HCT116 (cell line): Measurements from ENCODE around the gene PAMR1.

Experiments used
- CEBPB ChIP-seq: IDR thresholded peaks from 2 replicates; pipeline ENCODE4 v1.6.1; 2012; ENCODE audit warnings: low read depth
- CTCF ChIP-seq, 3 experiments: fragments of 200-600 bp in 1 of 3; sonication (generic) in 1 of 3; IDR thresholded peaks in 2 of 3; conservative IDR thresholded peaks in 1 of 3; 2 replicates each; pipeline ENCODE4 v1.5.1; 2012 to 2017; ENCODE audit warnings: low read depth in 2 of 3, low read length in 2 of 3, antibody characterized with exemption in 1 of 3, borderline replicate concordance in 1 of 3, control low read depth in 1 of 3, mild to moderate bottlenecking in 1 of 3, mixed read lengths in 1 of 3, mixed run types in 1 of 3, moderate library complexity in 1 of 3; ENCODE audit not compliant: insufficient read depth in 1 of 3
- ELF1 ChIP-seq: IDR thresholded peaks from 2 replicates; pipeline ENCODE4 v1.6.1; 2012; ENCODE audit warnings: low read depth, borderline replicate concordance
- EZH2 ChIP-seq: fragments of 200-600 bp; sonication (generic); IDR thresholded peaks from 2 replicates; pipeline ENCODE4 v1.6.1; 2017; ENCODE audit warnings: antibody characterized with exemption, mixed run types
- EZH2phosphoT487 ChIP-seq: fragments of 200-600 bp; IDR thresholded peaks from 2 replicates; pipeline ENCODE4 v1.6.1; 2018; ENCODE audit warnings: antibody characterized with exemption, borderline replicate concordance
- POLR2A ChIP-seq: IDR thresholded peaks from 2 replicates; pipeline ENCODE4 v1.7.0; 2011; ENCODE audit warnings: borderline replicate concordance; ENCODE audit not compliant: insufficient read depth, insufficient read length; ENCODE audit errors: extremely low read depth
- POLR2AphosphoS5 ChIP-seq: IDR thresholded peaks from 2 replicates; pipeline ENCODE4 v1.6.1; 2011; ENCODE audit warnings: mild to moderate bottlenecking, low read depth, low read length, moderate library complexity
- SP1 ChIP-seq: IDR thresholded peaks from 2 replicates; pipeline ENCODE4 v1.6.1; 2012; ENCODE audit warnings: low read depth
- TCF7L2 ChIP-seq: IDR thresholded peaks from 2 replicates; pipeline ENCODE4 v1.7.0; 2011; ENCODE audit warnings: borderline replicate concordance, inconsistent platforms; ENCODE audit not compliant: insufficient read depth, insufficient read length; ENCODE audit errors: extremely low read depth
- ZFX ChIP-seq: fragments of 450-650 bp; IDR thresholded peaks from 2 replicates; pipeline ENCODE4 v1.6.1; 2017
- TF ChIP-seq, protein P1 (sequence below): IDR thresholded peaks from 2 replicates; pipeline ENCODE4 v1.6.1; 2012

DNA sequence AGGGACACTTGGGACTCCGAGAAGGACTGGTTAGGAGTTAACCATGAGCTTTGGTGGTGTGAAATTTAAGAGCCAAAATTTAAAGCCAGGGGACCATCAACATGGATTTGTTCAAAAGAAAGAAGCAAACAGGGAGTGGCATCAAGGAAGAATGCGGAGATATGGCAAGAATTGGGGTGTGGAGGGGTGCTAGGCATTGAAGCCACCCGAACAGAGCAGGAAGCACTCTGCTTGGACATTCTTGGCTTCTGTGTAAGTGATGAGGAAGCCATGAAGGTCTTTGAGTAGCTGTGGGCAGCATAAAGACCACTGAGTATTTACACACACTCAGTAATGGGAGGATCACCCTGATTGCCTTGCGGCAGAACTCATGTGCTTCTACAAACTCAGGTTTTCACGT is 27.2 kb upstream of the PAMR1 start:
- TF ChIP-seq ELF1 (no peak), POLR2A (no peak), CTCF (IDR thresholded peaks at IDR 0.05 in 2 of 3, conservative IDR thresholded peaks at IDR 0.05 in 1 of 3; ENCODE audit: borderline replicate concordance in 1 of 3, insufficient read depth in 1 of 3, low read depth in 2 of 3, low read length in 2 of 3) (no peak), EZH2 (no peak), CEBPB (no peak), ZFX (no peak), TCF7L2 (no peak), EZH2phosphoT487 (no peak), POLR2AphosphoS5 (no peak), SP1 (no peak)
- TF ChIP-seq, protein P1, sequence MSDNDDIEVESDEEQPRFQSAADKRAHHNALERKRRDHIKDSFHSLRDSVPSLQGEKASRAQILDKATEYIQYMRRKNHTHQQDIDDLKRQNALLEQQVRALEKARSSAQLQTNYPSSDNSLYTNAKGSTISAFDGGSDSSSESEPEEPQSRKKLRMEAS: no peak
